Measurements from ENCODE around the gene GTSE1. TPM values are rescaled to one million over a fixed set of nuclear protein-coding genes. Genes with fewer than 3 reads are reported as not detected.
A peak's percentile ranks its signal among the peaks of the same experiment; 100 is the strongest.
"Not testable (repeated sequence)": the region's sequence is repeated elsewhere in the genome, so short reads cannot be mapped to it uniquely, and the experiment has no call there.

The GTSE1 gene
- total and polyA plus RNA-seq, 9 donors, result 4.4 to 14.1 (median 10.8) TPM

GRCh38 chr22:46262449-46263215 lies 34.0 kb upstream of the GTSE1 start:
- H3K36me3 ChIP-seq (ENCODE audit: control insufficient read depth, insufficient read depth, low read length), result no peaks in the 10 kb centered on the region
- 5% methylated on average over 109 of the region's 109 CpGs for WGBS (ENCODE audit: insufficient coverage)
- peak; percentile 59 for DNase-seq
- peaks cover 9% of the 10 kb centered on the region for H3K4me1 ChIP-seq (ENCODE audit: control insufficient read depth, insufficient read depth, low read length)
- no peak overlapping the region for H3K4me3 ChIP-seq (ENCODE audit: low read length)
- H3K9me3 ChIP-seq (replicated peaks; ENCODE audit: control insufficient read depth, low read depth, low read length), result no peaks in the 10 kb centered on the region
- H3K27ac ChIP-seq (ENCODE audit: low read length), result no peak overlapping the region
- peaks cover 41% of the 10 kb centered on the region for H3K27me3 ChIP-seq (ENCODE audit: control insufficient read depth, insufficient read depth, low read length)

GRCh38 chr22:46263216-46263590 lies 33.5 kb upstream of the GTSE1 start, which contains the start of gene PKDREJ:
Gene PKDREJ, minus strand, starts transcription at chr22:46263343. Its CDS starts 21 bp downstream, at chr22:46263322.
- no peaks in the 10 kb centered on the region for H3K9me3 ChIP-seq (replicated peaks; ENCODE audit: control insufficient read depth, low read depth, low read length)
- 33% methylated on average over 30 of the region's 30 CpGs for WGBS (ENCODE audit: insufficient coverage)
- peaks cover 10% of the 10 kb centered on the region for H3K4me1 ChIP-seq (ENCODE audit: control insufficient read depth, insufficient read depth, low read length)
- no peaks in the 10 kb centered on the region for H3K36me3 ChIP-seq (ENCODE audit: control insufficient read depth, insufficient read depth, low read length)
- H3K27ac ChIP-seq (ENCODE audit: low read length), result no peak within 1 kb of the TSS
- H3K4me3 ChIP-seq (ENCODE audit: low read length), result no peak within 1 kb of the TSS
- no peak for DNase-seq
- peaks cover 40% of the 10 kb centered on the region for H3K27me3 ChIP-seq (ENCODE audit: control insufficient read depth, insufficient read depth, low read length)

- not testable (repeated sequence) for DNase-seq; H3K4me3 ChIP-seq (ENCODE audit: low read length); H3K36me3 ChIP-seq (ENCODE audit: control insufficient read depth, insufficient read depth, low read length); H3K27ac ChIP-seq (ENCODE audit: low read length); H3K9me3 ChIP-seq (replicated peaks; ENCODE audit: control insufficient read depth, low read depth, low read length)
- Histone ChIP-seq H3K4me1 (ENCODE audit: control insufficient read depth, insufficient read depth, low read length) (peaks cover 20% of the 10 kb centered on the region), H3K27me3 (ENCODE audit: control insufficient read depth, insufficient read depth, low read length) (peaks cover 32% of the 10 kb centered on the region)
- 100% methylated on average over 2 of the region's 6 CpGs for WGBS (ENCODE audit: insufficient coverage)
These were observed 32.1 kb upstream of the GTSE1 start for GRCh38 chr22:46264520-46264919.

GRCh38 chr22:46265627-46266026 lies 31.0 kb upstream of the GTSE1 start:
- not testable (repeated sequence) for H3K9me3 ChIP-seq (replicated peaks; ENCODE audit: control insufficient read depth, low read depth, low read length); H3K4me3 ChIP-seq (ENCODE audit: low read length); H3K36me3 ChIP-seq (ENCODE audit: control insufficient read depth, insufficient read depth, low read length); DNase-seq; H3K27ac ChIP-seq (ENCODE audit: low read length)
- Histone ChIP-seq H3K4me1 (ENCODE audit: control insufficient read depth, insufficient read depth, low read length) (peaks cover 20% of the 10 kb centered on the region), H3K27me3 (ENCODE audit: control insufficient read depth, insufficient read depth, low read length) (peaks cover 24% of the 10 kb centered on the region)
- 90% methylated on average over 3 of the region's 4 CpGs for WGBS (ENCODE audit: insufficient coverage)

GRCh38 chr22:46267431-46268279 lies 29.0 kb upstream of the GTSE1 start, which contains the start of gene TTC38:
Gene TTC38, plus strand, starts transcription at chr22:46268008. Its CDS starts 32 bp downstream, at chr22:46268040.
- Histone ChIP-seq H3K36me3 (ENCODE audit: control insufficient read depth, insufficient read depth, low read length) (peaks cover 11% of the 10 kb centered on the region), H3K27me3 (ENCODE audit: control insufficient read depth, insufficient read depth, low read length) (peaks cover 9% of the 10 kb centered on the region), H3K27ac (ENCODE audit: low read length) (peak within 1 kb of the TSS; percentile 48), H3K9me3 (replicated peaks; ENCODE audit: control insufficient read depth, low read depth, low read length) (no peaks in the 10 kb centered on the region), H3K4me3 (ENCODE audit: low read length) (peak within 1 kb of the TSS; percentile 60), H3K4me1 (ENCODE audit: control insufficient read depth, insufficient read depth, low read length) (peaks cover 20% of the 10 kb centered on the region)
- under 1% methylated on average over 74 of the region's 74 CpGs for WGBS (ENCODE audit: insufficient coverage)
- peak; percentile 95 for DNase-seq

- Histone ChIP-seq H3K4me1 (ENCODE audit: control insufficient read depth, insufficient read depth, low read length) (peaks cover 16% of the 10 kb centered on the region), H3K9me3 (replicated peaks; ENCODE audit: control insufficient read depth, low read depth, low read length) (no peaks in the 10 kb centered on the region), H3K27me3 (ENCODE audit: control insufficient read depth, insufficient read depth, low read length) (no peaks in the 10 kb centered on the region), H3K36me3 (ENCODE audit: control insufficient read depth, insufficient read depth, low read length) (peaks cover 29% of the 10 kb centered on the region), H3K27ac (ENCODE audit: low read length) (no peak overlapping the region), H3K4me3 (ENCODE audit: low read length) (no peak overlapping the region)
- DNase-seq, result no peak
- 83% methylated on average over 7 of the region's 11 CpGs for WGBS (ENCODE audit: insufficient coverage)
These were observed 27.1 kb upstream of the GTSE1 start for GRCh38 chr22:46269564-46269963.

GRCh38 chr22:46272196-46272595 lies 24.5 kb upstream of the GTSE1 start:
- no peaks in the 10 kb centered on the region for H3K27me3 ChIP-seq (ENCODE audit: control insufficient read depth, insufficient read depth, low read length)
- H3K4me1 ChIP-seq (ENCODE audit: control insufficient read depth, insufficient read depth, low read length), result peaks cover 13% of the 10 kb centered on the region
- no peak overlapping the region for H3K27ac ChIP-seq (ENCODE audit: low read length)
- 100% methylated on average over 4 of the region's 8 CpGs for WGBS (ENCODE audit: insufficient coverage)
- no peak for DNase-seq
- no peaks in the 10 kb centered on the region for H3K9me3 ChIP-seq (replicated peaks; ENCODE audit: control insufficient read depth, low read depth, low read length)
- H3K4me3 ChIP-seq (ENCODE audit: low read length), result no peak overlapping the region
- H3K36me3 ChIP-seq (ENCODE audit: control insufficient read depth, insufficient read depth, low read length), result peaks cover 50% of the 10 kb centered on the region

DNA sequence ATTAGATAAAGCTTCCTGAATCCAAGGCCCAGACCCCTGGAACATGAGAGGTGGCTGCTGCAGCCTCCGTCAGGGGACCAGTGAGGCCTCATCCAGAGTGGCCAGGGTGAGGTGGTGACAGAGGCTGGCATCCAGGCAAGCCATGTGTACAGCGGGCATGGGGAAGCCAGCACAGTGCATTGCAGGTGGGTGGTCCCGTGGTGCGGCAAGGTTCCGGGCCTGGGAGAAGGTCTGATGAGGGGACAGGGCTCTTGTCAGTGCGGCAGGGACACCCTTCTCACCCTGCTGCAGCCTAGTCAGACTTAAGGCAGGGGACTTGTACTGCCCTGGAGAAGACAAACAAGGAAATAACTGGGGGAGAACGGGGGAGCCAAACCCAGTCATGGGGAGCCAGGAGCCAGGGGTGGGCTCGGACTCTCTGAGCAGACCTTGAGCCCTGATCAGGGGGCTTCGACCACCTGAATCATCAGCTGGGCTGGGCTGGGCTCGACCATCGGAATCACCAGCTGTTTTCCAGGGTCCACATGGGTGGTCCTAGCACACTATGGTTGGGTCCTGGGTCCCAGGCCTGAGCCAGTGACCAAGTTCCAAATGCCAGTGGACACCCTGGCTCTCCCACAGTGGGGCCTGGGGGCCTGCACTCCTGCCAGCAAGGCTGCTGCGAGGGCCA lies 23.8 kb upstream of the GTSE1 start:
- peaks cover 11% of the 10 kb centered on the region for H3K4me1 ChIP-seq (ENCODE audit: control insufficient read depth, insufficient read depth, low read length)
- H3K4me3 ChIP-seq (ENCODE audit: low read length), result no peak overlapping the region
- 85% methylated on average over 11 of the region's 12 CpGs for WGBS (ENCODE audit: insufficient coverage)
- no peaks in the 10 kb centered on the region for H3K27me3 ChIP-seq (ENCODE audit: control insufficient read depth, insufficient read depth, low read length)
- no peak overlapping the region for H3K27ac ChIP-seq (ENCODE audit: low read length)
- H3K9me3 ChIP-seq (replicated peaks; ENCODE audit: control insufficient read depth, low read depth, low read length), result no peaks in the 10 kb centered on the region
- no peak for DNase-seq
- peaks cover 54% of the 10 kb centered on the region for H3K36me3 ChIP-seq (ENCODE audit: control insufficient read depth, insufficient read depth, low read length)

GRCh38 chr22:46273432-46274148 lies 23.1 kb upstream of the GTSE1 start:
- 85% methylated on average over 9 of the region's 12 CpGs for WGBS (ENCODE audit: insufficient coverage)
- H3K9me3 ChIP-seq (replicated peaks; ENCODE audit: control insufficient read depth, low read depth, low read length), result no peaks in the 10 kb centered on the region
- H3K27me3 ChIP-seq (ENCODE audit: control insufficient read depth, insufficient read depth, low read length), result no peaks in the 10 kb centered on the region
- no peak overlapping the region for H3K27ac ChIP-seq (ENCODE audit: low read length)
- H3K4me3 ChIP-seq (ENCODE audit: low read length), result no peak overlapping the region
- peaks cover 7% of the 10 kb centered on the region for H3K4me1 ChIP-seq (ENCODE audit: control insufficient read depth, insufficient read depth, low read length)
- no peak for DNase-seq
- H3K36me3 ChIP-seq (ENCODE audit: control insufficient read depth, insufficient read depth, low read length), result peaks cover 61% of the 10 kb centered on the region
